Cardiac fibroblast (primary cell): ENCODE results near the gene KRTCAP2.

Experiments used
- DNase-seq, 2 donors: peaks; one replicate each; pipeline versions ENCODE4 v3.0.0 to v3.0.0-alpha.2; 2010; ENCODE audit warnings: low read depth in 2 of 2
- H3K4me3 ChIP-seq, 2 donors: replicated peaks in 1 of 2; 1 replicate in 1 of 2; 2 replicates in 1 of 2; pipeline ENCODE4 v1.5.1; 2011; ENCODE audit warnings: low read depth in 2 of 2, low read length in 2 of 2, mild to moderate bottlenecking in 2 of 2, moderate library complexity in 1 of 2
- CTCF ChIP-seq: IDR thresholded peaks from one replicate; pipeline ENCODE4 v1.5.1; 2011; ENCODE audit warnings: low read depth, mild to moderate bottlenecking, low read length, inconsistent platforms

KRTCAP2 gene

DNA sequence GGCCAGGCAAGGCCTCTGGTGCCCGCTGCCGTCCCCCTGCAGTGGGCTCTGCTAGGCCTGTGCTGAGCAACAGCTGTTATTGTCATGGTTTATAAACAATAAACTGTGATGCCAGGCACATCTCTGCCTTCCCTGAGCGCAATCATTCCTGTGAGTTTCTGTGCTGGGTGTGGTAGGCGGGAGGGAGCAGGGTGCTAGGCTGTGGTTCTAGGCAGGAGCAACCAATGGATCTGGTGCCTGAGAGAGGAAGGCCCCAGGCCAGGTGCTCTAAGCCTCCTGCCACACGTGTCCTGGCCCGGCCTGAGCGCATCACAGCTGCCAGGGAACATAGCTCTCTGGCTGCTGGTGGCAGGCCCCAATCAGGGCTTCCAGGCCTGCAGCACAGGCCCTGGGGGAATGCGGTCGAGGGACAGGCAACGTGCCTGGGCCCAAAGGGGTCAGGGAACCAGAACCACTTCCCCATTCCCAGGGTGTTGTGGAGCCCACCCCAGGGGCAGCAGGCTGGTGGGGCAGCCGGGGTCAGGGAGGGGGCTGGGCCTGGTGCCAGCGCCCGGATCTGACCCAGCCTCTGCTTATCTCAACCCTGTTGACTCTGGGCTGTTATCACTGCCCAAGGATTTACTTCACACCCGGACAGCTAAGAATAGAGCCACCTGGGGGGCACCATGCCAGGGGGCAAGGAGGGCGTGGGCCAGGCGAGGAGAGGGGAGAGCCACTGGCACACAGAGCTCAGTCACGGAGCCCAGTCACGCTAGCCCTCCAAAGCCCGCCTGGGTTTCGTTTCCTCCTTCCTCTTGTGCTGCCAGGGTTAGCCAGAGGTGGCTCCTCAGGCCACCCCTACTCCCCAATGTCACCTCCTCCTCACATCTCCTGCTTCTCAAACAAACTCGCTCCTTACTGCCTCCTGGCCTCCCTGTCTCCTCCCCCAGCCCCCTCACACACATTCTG is 12.0 kb upstream of the KRTCAP2 start:
- no peak for TF ChIP-seq CTCF
- DNase-seq = no peak

DNA sequence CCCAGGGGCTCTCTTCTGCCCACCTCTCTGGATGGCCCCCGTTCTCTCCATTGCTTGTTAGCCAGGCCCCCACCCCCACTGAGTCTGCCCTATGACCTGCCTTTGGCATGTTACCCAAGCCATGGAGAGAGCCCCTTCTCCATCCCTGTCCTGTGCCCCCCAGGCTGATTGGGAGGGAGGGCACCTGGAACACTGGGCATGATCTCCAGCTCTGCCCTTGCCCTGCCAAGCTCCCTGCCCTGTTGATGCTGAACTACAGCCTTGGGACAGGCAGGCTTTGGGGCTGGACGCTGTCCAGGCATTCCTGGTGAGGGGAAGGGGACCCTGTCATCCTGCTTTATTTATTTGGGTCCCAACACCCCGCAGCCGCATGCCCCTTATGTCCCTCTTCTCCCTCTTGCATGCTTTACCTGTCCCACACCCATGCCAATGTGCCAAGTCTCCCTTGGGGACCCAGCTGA is 11.3 kb upstream of the KRTCAP2 start:
- no peak for DNase-seq
- no peak overlapping the region for H3K4me3 ChIP-seq
- no peak for TF ChIP-seq CTCF

More for the DNA sequence above, 12.0 kb upstream of the KRTCAP2 start:
- H3K4me3 ChIP-seq = no peak overlapping the region

GRCh38 chr1:155183775-155184221 is 10.7 kb upstream of the KRTCAP2 start:
- DNase-seq = no peak
- TF ChIP-seq CTCF = no peak
- H3K4me3 ChIP-seq = no peak overlapping the region

GRCh38 chr1:155182052-155182550 is 9.0 kb upstream of the KRTCAP2 start:
- no peak for DNase-seq

DNA sequence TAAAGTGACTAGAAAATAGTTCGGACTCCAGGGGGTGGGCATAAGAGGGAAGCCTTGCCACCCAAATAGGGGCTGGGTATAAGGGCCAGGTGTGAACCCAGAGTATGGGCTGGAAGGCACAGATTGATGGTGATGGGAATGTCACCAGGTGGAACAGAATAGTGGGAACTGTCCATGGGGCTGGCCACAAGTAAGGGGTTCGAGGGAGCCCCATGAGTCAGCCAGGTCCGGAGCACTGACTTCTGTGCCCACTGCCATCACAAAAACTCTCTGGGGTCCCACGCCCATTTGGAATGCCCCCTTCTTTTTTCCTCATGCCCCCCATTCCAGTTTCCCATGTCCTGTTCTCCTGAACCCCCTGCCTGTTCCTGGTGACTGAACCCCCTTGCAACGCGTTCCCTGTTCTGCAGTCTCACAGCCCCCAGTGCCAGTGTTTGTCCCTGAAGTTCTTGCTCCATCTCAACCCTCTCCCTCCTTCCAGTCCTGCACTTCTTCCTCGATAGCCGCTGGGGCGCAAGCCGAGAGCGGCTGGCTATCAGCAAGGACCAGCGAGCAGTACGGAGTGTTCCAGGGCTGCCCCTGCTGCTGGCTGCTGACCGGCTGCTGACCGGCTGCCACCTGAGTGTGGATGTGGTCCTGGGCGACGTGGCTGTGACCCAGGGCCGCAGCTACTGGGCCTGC is 8.4 kb upstream of the KRTCAP2 start:
- DNase-seq = no peak
- TF ChIP-seq CTCF = no peak
- H3K4me3 ChIP-seq = no peak overlapping the region

More at GRCh38 chr1:155182052-155182550, 9.0 kb upstream of the KRTCAP2 start:
- H3K4me3 ChIP-seq = no peak overlapping the region
- no peak for TF ChIP-seq CTCF

DNA sequence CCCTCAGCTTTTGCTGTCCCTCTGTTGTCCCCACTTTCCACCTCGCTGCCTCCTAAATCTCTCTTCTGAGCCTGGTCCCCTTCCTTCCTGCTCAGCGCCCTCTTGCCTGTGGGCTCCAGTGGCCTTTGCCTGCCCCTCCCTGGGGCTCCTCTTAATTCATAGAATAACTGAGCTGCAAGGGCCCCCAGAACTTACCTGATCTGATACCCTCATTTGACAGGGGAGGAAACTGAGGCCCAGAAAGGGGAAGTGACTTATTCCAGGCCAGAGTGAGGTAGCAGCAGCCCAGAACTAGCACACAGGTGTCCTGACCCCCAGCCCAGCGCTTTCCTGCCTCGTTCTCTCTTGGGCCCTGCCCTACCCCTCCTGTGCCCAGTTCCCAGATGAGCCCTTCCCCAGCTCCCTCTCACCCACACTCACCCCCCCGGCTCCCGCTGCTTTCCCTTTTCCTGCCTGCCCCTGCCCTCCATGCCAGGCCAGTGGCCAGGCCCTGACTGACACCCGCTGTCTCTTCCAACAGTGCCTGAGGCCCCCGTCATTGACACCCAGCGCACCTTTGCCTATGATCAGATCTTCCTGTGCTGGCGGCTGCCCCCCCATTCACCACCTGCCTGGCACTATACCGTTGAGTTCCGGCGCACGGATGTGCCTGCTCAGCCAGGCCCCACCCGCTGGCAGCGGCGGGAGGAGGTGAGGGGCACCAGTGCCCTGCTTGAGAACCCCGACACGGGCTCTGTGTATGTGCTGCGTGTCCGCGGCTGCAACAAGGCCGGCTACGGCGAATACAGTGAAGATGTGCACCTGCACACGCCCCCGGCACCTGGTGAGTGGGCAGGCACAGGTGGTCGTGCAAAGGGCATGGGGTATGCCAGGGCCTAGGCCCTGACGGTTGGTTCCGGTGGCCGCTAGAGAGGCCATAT is 6.3 kb upstream of the KRTCAP2 start:
- no peak for DNase-seq
- H3K4me3 ChIP-seq = no peak overlapping the region
- no peak for TF ChIP-seq CTCF
